ENCODE data around the gene MZT2A.
A peak's percentile ranks its signal among the peaks of the same experiment; 100 is the strongest.
"Not testable (repeated sequence)": the region's sequence is repeated elsewhere in the genome, so short reads cannot be mapped to it uniquely, and the experiment has no call there.

Gene MZT2A

GRCh38 chr2:131520526-131520925 lies 28.3 kb upstream of the MZT2A start:
- no peak for DNase-seq (ENCODE audit: low spot score)

GRCh38 chr2:131519871-131520470 lies 27.8 kb upstream of the MZT2A start:
- not testable (repeated sequence) for DNase-seq (ENCODE audit: low spot score)

GRCh38 chr2:131519466-131519865 lies 27.3 kb upstream of the MZT2A start:
- no peak for DNase-seq (ENCODE audit: low spot score)

- DNase-seq (ENCODE audit: low spot score): not testable (repeated sequence)
These were observed 26.3 kb upstream of the MZT2A start for GRCh38 chr2:131518531-131518930.

GRCh38 chr2:131517856-131518255 lies 25.7 kb upstream of the MZT2A start:
- DNase-seq (ENCODE audit: low spot score): not testable (repeated sequence)

GRCh38 chr2:131517106-131517831 lies 25.1 kb upstream of the MZT2A start:
- DNase-seq (ENCODE audit: low spot score): no peak

- DNase-seq (ENCODE audit: low spot score): peak; percentile 34
These were observed 24.4 kb upstream of the MZT2A start for GRCh38 chr2:131516621-131517020.

- no peak for DNase-seq (ENCODE audit: low spot score)
These were observed 23.8 kb upstream of the MZT2A start for GRCh38 chr2:131516011-131516410.

- DNase-seq (ENCODE audit: low spot score): not testable (repeated sequence)
These were observed 23.0 kb upstream of the MZT2A start for GRCh38 chr2:131515235-131515634.

GRCh38 chr2:131514408-131515166 lies 22.4 kb upstream of the MZT2A start:
- not testable (repeated sequence) for DNase-seq (ENCODE audit: low spot score)

GRCh38 chr2:131511969-131512870 lies 20.0 kb upstream of the MZT2A start:
- not testable (repeated sequence) for DNase-seq (ENCODE audit: low spot score)

- not testable (repeated sequence) for DNase-seq (ENCODE audit: low spot score)
These were observed 19.2 kb upstream of the MZT2A start for GRCh38 chr2:131511291-131511968.

GRCh38 chr2:131509615-131510014 lies 17.4 kb upstream of the MZT2A start:
- no peak for DNase-seq (ENCODE audit: low spot score)

GRCh38 chr2:131504082-131504750 lies 12.0 kb upstream of the MZT2A start:
- not testable (repeated sequence) for DNase-seq (ENCODE audit: low spot score)

GRCh38 chr2:131503587-131503986 lies 11.4 kb upstream of the MZT2A start:
- not testable (repeated sequence) for DNase-seq (ENCODE audit: low spot score)

- DNase-seq (ENCODE audit: low spot score): not testable (repeated sequence)
These were observed 6.2 kb upstream of the MZT2A start for GRCh38 chr2:131498321-131498973.

- DNase-seq (ENCODE audit: low spot score): not testable (repeated sequence)
These were observed 3.3 kb upstream of the MZT2A start for GRCh38 chr2:131495506-131495905.

GRCh38 chr2:131493199-131493968 lies 1.2 kb upstream of the MZT2A start:
- peak; percentile 14 for DNase-seq (ENCODE audit: low spot score)
